ENCODE data around the gene KLHL22. TPM values are rescaled to one million over a fixed set of nuclear protein-coding genes. Genes with fewer than 3 reads are reported as not detected.

Gene KLHL22
- total RNA-seq, 1 experiment from 2014 or later: 14.5 TPM

GRCh38 chr22:20420157-20420842 lies 75.3 kb downstream of the KLHL22 start:
- TF ChIP-seq CTCF (IDR thresholded peaks at IDR 0.05): no peak
- TF ChIP-seq SIN3A (IDR thresholded peaks at IDR 0.05; ENCODE audit: borderline replicate concordance, insufficient read depth, low read depth, low read length): no peak
- no peak for TF ChIP-seq REST (IDR thresholded peaks at IDR 0.05; ENCODE audit: insufficient read depth in 1 of 2, low read depth in 2 of 2, low read length in 1 of 2)
- no peak for TF ChIP-seq TCF7L2 (IDR thresholded peaks at IDR 0.05; ENCODE audit: low read depth, low read length)
- no peak for TF ChIP-seq POLR2AphosphoS5 (IDR thresholded peaks at IDR 0.05; ENCODE audit: low read depth, low read length)
- no peaks in the 10 kb centered on the region for H3K9me3 ChIP-seq (ENCODE audit: control insufficient read depth, insufficient read depth, low read depth, low read length)
- H3K4me3 ChIP-seq (ENCODE audit: low read depth in 2 of 2, low read length in 2 of 2): no peak overlapping the region
- ATAC-seq (no peak), DNase-seq (ENCODE audit: low read depth, low spot score) (no peak)
- BruUV-seq (replicated peaks): no TSS peak
- H3K4me1 ChIP-seq (ENCODE audit: control insufficient read depth, insufficient read depth, low read length): no peaks in the 10 kb centered on the region; the same call in 1 of the 2 replicates
- H3K27me3 ChIP-seq (ENCODE audit: control insufficient read depth, insufficient read depth, low read length): no peaks in the 10 kb centered on the region
- ChIA-PET CTCF (no interaction called here), POLR2A (no interaction called here)
- no peaks in the 10 kb centered on the region for H3K36me3 ChIP-seq (ENCODE audit: control insufficient read depth, insufficient read depth, low read length)
- no peak overlapping the region for H3K27ac ChIP-seq (ENCODE audit: low read length)
- in situ Hi-C loops (cut with HindIII; ENCODE audit: low pct_unique_long_range_greater_than_20kb, low sequenced_read_pairs) (no loop called here), intact Hi-C loops (cut with micrococcal nuclease; ENCODE audit: unreplicated experiment) (no loop called here)

GRCh38 chr22:20419664-20419951 lies 76.0 kb downstream of the KLHL22 start:
- no peak for TF ChIP-seq CTCF (IDR thresholded peaks at IDR 0.05)
- TF ChIP-seq SIN3A (IDR thresholded peaks at IDR 0.05; ENCODE audit: borderline replicate concordance, insufficient read depth, low read depth, low read length): no peak
- TF ChIP-seq TCF7L2 (IDR thresholded peaks at IDR 0.05; ENCODE audit: low read depth, low read length): no peak
- no peak for TF ChIP-seq REST (IDR thresholded peaks at IDR 0.05; ENCODE audit: insufficient read depth in 1 of 2, low read depth in 2 of 2, low read length in 1 of 2)
- Histone ChIP-seq H3K36me3 (ENCODE audit: control insufficient read depth, insufficient read depth, low read length) (no peaks in the 10 kb centered on the region), H3K27me3 (ENCODE audit: control insufficient read depth, insufficient read depth, low read length) (no peaks in the 10 kb centered on the region), H3K27ac (ENCODE audit: low read length) (no peak overlapping the region), H3K9me3 (ENCODE audit: control insufficient read depth, insufficient read depth, low read depth, low read length) (no peaks in the 10 kb centered on the region), H3K4me3 (ENCODE audit: low read depth in 2 of 2, low read length in 2 of 2) (no peak overlapping the region), H3K4me1 (ENCODE audit: control insufficient read depth, insufficient read depth, low read length) (no peaks in the 10 kb centered on the region; the same call in 1 of the 2 replicates)
- intact Hi-C loops (cut with micrococcal nuclease; ENCODE audit: unreplicated experiment): no loop called here
- BruUV-seq (replicated peaks): no TSS peak
- POLR2A ChIA-PET: no interaction called here
- in situ Hi-C loops (cut with HindIII; ENCODE audit: low pct_unique_long_range_greater_than_20kb, low sequenced_read_pairs): no loop called here
- CTCF ChIA-PET: no interaction called here
- ATAC-seq (no peak), DNase-seq (ENCODE audit: low read depth, low spot score) (no peak)

Measured in Panc1 (cell line).